Left forelimb (tissue), 1 donor: Measurements from ENCODE around the gene PRDX3.

Experiments used
- DNase-seq: peaks from one replicate; pipeline ENCODE4 v3.0.0-alpha.2; 2018; ENCODE audit warnings: low spot score

The PRDX3 gene

DNA sequence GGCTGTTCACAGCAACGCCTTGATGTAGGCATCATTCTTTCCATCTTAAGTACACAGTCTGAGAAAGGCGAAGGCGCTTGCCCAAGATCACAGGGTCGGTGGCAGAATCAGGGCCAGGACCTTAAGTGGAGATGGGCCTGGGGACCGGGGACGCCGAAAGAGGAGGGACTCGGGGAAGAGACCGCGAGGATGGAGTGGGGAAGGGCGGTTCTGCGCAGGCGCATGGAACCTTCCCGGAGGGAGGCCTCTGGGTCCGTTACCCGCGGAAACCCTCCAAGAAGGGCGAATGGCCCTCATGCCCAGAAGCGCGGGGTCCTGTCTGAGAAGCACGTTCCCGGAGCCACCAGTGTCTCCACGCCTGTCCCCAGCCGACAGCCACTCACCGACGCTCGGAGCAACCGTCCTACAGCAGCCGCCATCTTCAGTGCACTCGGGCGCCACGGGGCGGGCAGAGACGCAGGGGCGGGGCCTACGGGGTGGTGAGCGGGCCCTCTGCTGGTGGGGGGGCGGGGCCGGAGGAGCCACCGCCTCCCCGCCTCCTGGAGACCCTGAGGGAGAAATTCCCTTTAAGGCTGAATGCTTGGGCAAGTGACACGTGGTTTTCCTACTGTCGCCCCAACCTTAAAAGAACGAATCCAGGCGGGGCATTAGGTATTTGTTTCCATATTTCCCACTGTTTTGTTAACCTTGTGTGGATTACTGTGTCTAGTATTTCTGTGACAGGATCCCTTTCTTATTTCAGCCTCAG lies at the start of gene PRDX3:
Gene PRDX3 (minus strand): TSS at position 441 of the 748 bp plus-strand sequence. CDS start 22 bp downstream, at position 419.
- peak; percentile 96 for DNase-seq

DNA sequence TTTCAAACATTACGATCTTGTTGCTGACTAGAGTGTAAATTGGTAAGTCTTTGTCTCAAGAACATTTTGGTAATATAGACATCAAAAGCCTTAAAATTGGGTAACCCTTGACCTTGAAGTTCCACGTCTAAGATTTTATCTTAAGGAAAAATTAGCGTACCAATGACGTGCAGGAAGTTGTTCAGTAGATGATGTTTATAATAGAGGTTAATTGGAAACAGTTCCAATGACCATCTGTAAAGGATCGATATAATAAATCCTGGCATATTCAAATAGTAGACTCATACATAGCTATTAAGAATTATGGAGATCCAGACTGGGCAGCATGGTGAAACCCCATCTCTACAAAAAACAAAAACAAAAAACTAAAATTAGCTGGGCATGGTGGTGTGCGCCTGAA lies 49.2 kb upstream of the PRDX3 start:
- no peak for DNase-seq

DNA sequence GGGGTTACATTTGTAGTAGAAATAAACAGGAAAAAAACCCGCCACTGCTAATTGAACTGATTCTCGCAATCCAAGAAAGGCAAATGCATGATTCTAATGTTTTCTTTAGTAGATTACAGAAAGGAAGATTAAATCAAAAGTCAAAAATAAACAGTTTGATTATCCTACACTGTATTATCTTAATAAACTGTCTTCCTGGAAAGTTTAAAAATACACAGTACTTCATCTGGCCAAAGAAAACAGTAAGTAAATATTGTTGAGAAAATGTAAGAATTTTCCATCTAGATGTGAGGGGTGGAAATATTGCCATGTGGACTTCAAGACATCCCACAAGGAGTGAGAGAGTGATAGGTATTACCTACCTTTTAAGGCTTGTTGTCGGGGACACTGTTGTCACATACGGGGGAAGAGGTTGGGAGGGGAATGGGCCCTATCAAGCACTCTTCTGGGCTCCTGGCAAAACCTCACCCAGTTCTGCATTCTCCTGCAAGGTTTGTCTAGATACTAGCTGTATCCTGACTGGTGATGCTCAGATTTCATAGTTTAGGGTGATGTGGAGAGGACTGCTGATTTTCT lies 46.6 kb upstream of the PRDX3 start:
- DNase-seq, result no peak

DNA sequence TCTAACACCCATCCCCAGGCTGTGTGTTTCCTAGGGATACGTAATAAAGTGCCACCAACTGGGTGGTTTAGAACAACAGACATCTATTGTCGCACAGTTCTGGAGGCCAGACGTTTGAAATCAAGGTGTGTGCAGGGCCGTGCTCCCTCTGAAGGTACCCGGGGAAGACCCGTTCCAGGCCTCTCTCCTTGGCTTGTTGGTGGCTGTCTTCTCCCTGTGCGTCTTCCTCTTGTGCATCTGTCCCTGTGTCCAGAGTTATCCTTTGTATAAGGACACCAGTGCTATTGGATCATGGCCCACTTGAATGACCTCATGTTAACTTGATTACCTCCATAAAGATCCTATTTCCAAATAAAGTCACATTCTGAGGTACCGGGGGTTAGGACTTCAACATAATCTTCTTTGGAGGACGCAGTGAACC lies 44.4 kb upstream of the PRDX3 start:
- DNase-seq, result no peak

DNA sequence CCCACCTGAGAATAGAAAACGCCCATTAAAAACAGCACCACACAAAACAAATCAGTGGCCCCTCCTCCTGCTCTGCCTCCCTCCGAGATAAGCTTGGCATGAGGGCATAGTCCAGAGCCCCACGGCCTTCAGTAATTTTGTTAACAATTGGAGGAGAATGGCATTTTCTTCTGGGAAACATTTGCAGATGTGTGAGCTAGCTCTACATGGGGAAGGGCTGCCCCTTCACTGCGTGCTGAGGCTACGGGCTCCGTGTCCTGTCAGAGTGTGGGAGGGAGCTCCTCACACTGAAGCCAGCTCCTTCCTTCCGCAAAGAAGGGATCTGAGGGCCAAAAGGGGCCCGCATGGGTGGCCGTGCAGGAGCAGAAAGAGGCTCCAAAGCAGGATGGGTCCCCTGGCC lies 43.9 kb upstream of the PRDX3 start:
- no peak for DNase-seq

DNA sequence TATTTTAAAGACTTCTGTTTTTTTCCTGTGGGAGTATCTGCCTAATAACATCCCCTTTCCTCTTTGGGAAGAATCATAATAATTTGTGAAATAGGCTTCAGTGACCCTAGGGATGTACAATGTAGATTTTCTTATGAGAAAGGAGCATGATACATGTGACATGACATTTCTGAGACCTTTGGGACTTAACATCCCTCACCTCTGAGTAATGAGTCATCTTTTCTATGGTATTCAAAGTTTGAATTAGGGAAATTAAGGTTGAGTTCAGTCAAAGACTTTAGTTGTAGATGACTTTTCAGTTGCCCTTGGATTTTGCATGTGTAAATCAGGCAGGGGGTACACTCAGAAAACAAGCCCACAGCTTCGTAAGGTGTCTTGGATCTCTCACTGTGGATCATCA lies 43.1 kb upstream of the PRDX3 start:
- DNase-seq, result no peak

DNA sequence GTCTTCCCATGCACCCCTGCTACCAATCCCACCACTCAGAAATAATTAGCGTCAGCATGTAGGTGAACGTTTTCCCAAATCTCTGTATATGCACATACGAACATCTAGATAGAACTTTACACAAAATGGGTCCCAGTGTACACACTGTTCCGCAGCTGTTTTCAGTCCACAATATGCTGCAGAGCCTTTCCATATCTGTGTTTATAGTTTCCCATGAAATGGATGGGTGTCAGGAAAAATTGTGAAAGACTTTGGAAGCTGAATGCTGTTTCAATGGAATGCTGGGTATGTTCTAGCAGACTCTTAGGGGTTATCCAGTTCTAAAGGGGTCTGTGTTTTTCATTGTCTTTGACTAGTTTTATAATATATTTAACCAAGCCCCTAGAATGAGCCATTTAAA lies 42.6 kb upstream of the PRDX3 start:
- no peak for DNase-seq

DNA sequence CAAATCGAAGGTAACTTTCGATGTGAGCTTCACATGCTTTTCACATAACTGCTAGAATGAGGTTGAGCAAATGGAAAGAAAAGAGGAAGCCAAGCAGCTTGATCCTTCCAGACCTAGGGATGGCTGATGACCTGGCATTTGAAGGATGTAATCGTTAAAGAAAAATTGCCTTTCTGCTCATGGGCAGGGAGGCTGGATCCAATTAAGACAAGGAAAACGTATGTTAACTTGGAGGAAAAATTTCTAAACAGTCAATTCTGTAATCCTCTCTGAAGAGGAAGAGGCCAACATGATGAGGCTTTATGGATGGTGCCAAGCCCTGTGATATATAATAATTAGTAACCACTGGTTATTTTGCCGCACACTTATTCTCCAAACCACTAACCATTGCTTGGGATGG lies 41.3 kb upstream of the PRDX3 start:
- DNase-seq, result no peak

DNA sequence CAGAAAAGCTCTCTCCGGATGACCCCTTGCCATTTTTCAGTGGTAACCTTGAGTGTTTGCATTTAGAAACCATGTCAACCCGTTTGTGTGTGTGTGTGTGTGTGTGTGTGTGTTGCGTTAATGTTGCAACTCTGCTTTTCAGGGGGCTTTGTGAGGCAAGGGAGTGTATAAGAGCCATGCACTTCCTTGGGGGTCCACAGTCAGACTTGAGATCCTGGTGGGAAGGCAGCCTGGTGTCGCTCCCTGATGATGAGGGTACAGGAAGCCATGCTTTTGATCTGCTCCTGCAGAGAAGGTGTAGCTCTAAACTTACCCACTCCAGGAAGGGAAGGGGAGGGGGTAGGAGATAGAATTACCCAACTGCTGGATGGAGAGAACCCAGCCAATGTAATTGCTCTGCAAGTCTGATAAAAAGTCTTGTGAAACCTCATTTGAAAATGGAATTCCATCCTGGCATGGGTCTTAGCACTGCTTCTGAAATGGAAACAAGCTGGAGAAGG lies 39.4 kb upstream of the PRDX3 start:
- no peak for DNase-seq

DNA sequence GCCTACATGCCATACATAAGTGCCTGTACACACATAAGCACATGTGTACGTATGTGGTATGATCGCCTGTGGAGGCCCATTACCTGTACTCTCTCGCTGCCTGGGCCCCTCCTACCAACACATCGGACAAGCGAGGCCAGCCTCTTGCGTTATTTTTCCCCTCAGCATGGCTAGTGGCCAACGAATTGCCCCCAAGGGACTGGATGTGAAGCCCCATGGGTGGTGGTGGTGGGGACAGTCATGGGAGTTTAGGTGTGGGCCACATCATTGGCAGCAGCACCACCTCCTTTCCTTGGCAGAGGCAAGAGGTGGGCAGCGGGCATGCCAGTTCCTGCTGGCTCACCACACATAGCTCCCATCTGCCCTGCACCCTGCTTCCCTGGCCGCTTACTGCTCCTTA lies 38.8 kb upstream of the PRDX3 start:
- DNase-seq, result no peak

DNA sequence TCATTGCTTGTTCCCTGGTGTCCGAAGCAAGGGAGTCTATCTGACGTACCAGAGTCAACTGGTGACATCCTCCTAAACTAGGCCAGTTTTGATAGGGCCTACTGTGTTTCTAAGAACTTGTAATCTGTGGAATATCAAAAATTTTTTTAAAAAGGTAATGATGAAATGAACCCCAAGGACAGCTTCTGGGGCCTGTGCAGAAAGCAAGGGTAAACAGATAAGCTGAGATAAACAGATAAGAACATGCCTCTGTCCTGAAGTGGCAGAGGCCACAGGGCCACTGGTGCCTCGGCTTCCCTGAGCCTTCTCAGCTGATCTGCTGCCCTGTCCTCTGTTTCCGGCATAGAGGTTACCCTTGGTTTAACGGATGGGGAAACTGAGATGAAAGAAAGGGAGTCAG lies 37.5 kb upstream of the PRDX3 start:
- DNase-seq, result no peak

DNA sequence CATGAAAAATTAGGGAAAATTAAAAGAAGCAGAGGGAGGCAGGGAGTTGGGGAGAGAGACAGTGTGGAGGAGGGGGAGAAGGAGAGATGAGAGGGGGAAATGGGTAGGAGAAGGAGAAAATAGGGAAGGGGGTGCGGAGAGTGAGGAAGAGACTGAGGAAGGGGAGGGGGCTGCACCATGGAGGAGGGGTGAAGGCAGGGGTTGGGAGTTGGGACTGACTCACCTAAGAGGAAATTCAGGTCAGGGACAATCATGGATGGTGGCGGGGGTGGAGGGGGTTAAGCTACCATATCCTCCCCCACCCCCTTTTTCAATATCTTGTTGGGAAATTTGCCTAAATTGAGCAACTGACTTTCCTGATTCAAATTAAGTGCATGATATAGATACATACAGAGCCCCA lies 36.8 kb upstream of the PRDX3 start:
- DNase-seq, result no peak

DNA sequence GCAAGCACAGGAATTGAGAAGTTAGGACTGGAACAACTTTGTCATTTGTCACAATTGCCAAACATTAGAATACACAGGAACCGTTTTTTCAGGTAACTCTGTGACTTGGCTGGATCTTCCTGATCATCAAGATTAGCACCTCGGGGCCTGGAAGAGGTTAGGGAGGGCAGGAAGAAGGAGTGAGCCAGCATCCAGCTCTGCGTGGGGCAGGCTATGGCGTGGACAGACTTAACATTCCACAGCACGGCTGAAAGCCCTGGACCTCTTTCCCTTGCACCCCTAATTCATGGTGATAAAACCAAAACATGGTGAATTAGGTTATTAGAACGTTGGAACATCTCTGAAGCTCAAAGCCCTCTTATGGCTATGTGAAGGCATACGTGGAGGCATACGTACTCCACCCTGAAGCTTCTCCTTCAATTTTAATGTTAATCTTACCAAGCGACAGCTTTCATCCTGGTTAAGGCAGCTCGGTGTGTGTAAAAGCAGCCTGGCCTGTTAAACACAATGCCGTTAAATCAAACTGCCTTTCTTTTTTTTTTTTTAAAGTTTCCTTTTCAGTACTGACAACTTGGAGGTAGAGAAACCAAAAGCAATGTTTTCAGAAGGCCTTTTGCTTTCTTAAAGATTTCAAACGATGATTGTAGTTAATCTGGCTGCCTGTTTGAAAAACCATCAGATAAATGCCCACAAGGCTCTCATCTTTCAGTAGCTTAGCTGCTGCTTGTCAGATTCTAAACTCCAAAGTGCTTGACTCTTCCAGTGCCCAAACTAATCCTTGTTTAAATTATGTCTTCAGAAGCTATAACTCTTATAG lies 33.2 kb upstream of the PRDX3 start:
- no peak for DNase-seq

DNA sequence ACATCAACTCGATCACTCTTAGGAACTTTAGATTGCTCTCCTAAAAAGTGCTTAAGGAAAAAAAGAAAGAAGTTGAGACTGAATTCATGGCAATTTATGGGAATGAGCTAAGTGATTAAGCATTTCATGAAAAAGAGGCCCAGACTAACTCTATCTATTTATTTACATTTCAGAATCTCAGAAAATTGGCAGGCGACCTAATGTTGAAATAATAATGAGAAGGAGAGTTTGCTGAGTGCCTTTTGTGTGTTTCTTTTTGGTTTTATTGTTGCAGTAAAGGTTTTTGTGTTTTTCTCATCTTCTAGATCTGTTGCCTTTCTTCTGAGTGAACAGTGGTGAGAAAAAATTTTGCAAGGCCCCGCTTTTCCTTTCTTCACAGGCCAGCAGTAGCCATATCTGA lies 32.6 kb upstream of the PRDX3 start:
- no peak for DNase-seq

DNA sequence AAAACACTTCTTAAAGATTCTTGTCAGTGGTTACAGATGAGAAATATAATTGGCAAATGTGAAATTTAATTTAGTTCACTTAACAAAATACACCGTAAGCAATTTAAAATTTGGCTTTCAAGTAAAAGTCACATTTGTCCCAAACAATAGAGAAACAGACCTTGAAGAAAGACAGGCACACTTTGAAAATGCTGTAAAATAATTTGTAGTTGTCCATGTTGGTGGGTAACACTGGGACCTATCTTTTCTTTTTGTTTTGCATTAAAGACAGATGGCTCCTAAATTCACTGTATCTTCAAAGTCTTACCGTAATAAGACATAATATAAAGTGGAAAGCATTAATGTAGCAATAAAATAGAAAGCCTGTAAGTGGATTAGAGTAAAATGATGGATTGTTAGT lies 32.0 kb upstream of the PRDX3 start:
- DNase-seq, result no peak

DNA sequence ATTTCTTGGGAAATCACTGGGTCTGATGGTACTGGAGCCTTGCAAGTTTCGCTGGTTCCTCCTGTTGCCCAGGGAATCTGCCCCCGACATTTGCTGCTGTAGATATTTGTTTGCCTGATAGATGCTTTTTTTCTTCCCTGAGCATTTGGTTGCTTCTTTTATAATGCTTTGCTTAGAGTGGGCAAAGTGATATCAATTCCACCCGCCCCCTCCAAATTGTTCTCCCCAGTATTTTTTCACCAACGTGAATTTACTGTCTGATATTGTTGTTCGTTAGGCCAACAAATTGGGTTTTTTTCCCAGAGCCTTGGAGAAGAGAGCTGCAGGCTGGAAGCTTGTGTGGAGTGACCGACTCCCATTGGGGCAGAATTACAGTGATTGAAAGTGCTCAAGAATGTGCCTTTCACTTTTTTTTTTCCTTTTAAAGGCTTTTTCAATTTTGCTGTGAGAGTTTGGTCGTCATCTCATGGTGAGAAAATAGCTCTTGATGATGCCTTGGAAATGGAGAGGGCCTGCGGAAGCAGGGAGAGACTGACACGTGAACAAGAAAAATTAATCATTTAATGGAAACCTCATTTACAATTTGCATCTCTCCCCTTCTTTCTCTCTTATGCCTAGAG lies 31.2 kb upstream of the PRDX3 start:
- DNase-seq, result no peak

DNA sequence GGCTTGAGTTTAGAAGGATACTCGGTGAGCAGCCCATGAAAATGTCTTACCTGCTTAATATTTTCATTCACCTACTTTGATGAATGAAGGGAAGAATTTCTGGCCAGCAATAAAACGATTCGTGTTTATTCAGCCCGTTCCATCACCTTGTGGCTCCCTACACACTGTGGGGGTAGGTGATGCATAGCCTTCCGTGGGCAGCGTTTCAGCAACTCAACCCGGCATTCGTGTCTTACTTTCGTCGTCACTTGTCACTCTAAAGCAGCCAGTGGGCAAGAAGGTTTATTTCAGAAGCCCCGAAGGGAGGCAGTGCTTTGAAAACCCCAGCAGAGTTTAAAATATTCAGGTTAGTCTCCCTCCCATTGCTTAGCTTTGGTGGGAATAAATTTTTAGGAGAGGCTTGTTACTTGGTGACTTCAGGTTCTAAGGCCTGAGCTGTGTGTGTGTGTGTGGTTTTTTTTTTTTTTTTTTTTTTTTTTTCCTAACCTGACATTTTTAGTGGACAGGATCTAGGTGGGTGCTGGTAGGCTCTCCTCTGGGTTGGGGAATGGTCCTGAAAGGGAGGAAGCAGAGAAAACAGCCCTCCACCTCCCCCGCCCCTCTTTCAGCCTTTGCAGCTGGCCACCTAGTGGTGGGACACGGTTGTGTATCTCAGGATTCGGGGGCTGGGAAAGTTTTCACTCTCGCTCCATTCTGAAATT lies 30.6 kb upstream of the PRDX3 start:
- DNase-seq, result peak; percentile 73

DNA sequence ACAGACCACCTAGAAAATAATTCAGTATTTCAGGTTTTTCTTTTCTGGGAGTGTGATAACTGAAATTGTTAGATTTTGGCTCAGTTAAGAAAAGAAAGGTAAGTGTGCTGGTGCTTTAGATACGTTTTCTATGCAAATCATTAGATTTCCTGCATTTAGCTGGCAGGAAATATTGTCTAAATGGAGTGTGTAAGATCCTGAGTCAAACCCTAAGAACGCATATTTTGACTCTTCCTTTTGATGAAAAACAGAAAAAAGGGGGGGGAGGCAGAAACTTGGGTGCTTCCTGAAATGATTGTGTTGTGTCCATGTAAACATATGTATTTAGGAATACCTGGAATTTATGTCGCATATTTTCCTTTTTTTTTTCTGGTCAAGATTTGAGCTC lies 29.9 kb upstream of the PRDX3 start:
- no peak for DNase-seq

DNA sequence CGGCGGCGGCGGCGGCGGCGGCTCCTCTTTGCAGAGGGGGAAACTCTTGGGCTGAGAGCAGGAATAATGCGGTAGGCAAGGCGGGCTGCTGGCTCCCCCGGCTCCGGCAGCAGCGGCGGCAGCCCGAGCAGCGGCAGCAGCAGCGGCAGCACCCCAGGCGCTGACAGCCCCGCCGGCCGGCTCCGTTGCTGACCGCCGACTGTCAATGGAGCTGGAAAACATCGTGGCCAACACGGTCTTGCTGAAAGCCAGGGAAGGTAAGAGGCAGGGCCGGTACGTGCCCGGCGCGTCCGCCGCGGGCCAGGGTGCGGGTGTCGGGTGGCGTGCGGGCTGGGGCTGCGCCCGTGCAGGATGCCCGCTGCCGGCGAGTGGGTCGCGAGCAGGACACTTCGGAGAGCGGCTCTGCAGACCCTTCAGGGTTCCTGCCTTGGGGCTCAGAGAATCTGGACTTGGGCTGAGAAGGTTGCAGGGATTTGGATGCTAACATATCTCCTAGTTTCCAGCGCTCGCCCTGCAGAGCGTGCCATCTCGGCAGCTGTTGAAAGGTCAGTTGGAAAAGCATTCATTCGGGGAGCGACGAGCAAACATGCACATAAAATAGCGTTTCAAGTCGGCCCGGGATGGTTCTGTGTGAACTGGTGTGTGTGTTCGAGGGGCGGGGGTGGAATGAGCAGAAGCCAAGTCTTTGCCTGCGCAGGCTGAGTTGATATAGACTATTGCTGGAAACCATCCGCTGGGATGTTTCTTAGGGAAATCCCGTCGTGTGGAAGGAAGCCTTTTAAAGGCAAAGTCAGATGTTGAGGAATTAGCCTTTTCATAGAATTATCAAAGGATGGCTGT lies 29.3 kb upstream of the PRDX3 start:
- DNase-seq, result no peak

DNA sequence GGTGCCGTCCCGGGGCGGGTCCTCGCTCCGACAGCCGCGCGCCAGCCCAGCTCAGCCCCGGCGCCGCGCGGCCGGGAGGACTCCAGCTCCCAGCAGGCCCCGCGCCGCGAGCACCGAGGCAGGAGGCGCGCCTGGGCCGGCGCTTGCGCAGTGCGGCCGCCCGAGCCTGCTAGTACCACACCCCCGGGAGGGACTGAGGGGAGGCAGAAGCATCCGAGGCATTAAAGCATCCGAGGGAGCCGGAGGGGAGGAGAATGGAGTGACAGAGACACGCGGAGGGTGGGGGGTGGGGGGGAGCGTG lies 28.7 kb upstream of the PRDX3 start, which contains the start of gene GRK5:
Gene GRK5 (plus strand): TSS at position 206 of the 301 bp plus-strand sequence. CDS start 347 bp downstream, outside the sequence.
- peak; percentile 96 for DNase-seq
